Gastroesophageal sphincter (tissue), 4 donors: ENCODE measurements around the gene APOB. TPM values are rescaled to one million over a fixed set of nuclear protein-coding genes. Genes with fewer than 3 reads are reported as not detected.

Experiments
- ATAC-seq: fragments of 150-250 bp; one replicate; pipeline ENCODE4 v1.9.1; 2016; ENCODE audit warnings: mild to moderate bottlenecking, moderate library complexity
- H3K27ac ChIP-seq, 4 donors: fragments of 200-600 bp; sonication (generic) in 3 of 4; 1 replicate in 3 of 4; 2 replicates in 1 of 4; pipeline ENCODE4 v1.5.1; 2016 to 2019
- H3K27me3 ChIP-seq: fragments of 200-600 bp; sonication (generic); one replicate; pipeline ENCODE4 v1.5.1; 2019
- H3K36me3 ChIP-seq, 2 donors: fragments of 200-600 bp; sonication (generic); one replicate each; pipeline ENCODE4 v1.5.1; 2019; ENCODE audit warnings: control low read depth in 1 of 2
- H3K4me1 ChIP-seq, 3 donors: fragments of 200-600 bp; sonication (generic); 1 replicate in 2 of 3; 2 replicates in 1 of 3; pipeline ENCODE4 v1.5.1; 2016 to 2019; ENCODE audit warnings: control low read depth in 2 of 3
- H3K4me3 ChIP-seq, 2 donors: fragments of 200-600 bp; sonication (generic); one replicate each; pipeline ENCODE4 v1.5.1; 2019; ENCODE audit warnings: mild to moderate bottlenecking in 1 of 2, moderate library complexity in 1 of 2
- H3K9me3 ChIP-seq, 3 donors: fragments of 200-600 bp; sonication (generic); one replicate each; pipeline ENCODE4 v1.5.1; 2017 to 2019; ENCODE audit warnings: control low read depth in 2 of 3
- EP300 ChIP-seq: sonication (generic); formaldehyde crosslinking; IDR thresholded peaks from one replicate; pipeline ENCODE4 v1.6.1; 2017; ENCODE audit warnings: antibody characterized with exemption, mild to moderate bottlenecking
- POLR2A ChIP-seq, 2 donors: fragments of 450-650 bp; IDR thresholded peaks; one replicate each; pipeline ENCODE4 v1.6.1; 2017; ENCODE audit warnings: antibody characterized with exemption in 2 of 2, mild to moderate bottlenecking in 2 of 2, moderate library complexity in 1 of 2
- POLR2AphosphoS5 ChIP-seq: sonication (generic); formaldehyde crosslinking; IDR thresholded peaks from one replicate; pipeline ENCODE4 v1.6.1; 2017; ENCODE audit warnings: antibody characterized with exemption
- WGBS, 2 donors: methylation state at CpG; one replicate each; pipeline ENCODE4 v1.1.5; 2018; ENCODE audit warnings: low coverage in 1 of 2; 5-methylcytosine and 5-hydroxymethylcytosine counted together
- total RNA-seq, 4 donors: library from RNA; depleted of rRNA; stranded (reverse); fragments of >200 nt; gene quantifications; one replicate each; pipeline ENCODE4 v1.1.0, GENCODE V29; 2016
- TF ChIP-seq, protein P1 (sequence below), 4 experiments: fragments of 200-600 bp in 2 of 4; fragments of 450-650 bp in 2 of 4; sonication (generic) in 1 of 4; IDR thresholded peaks; one replicate each; pipeline ENCODE4 v1.5.1; 2017 to 2019; ENCODE audit warnings: antibody characterized with exemption in 4 of 4, mild to moderate bottlenecking in 2 of 4, moderate library complexity in 2 of 4

The APOB gene
- total RNA-seq, 4 donors from 2014 or later: 1.2 to 7.8 (median 2.8) TPM

DNA sequence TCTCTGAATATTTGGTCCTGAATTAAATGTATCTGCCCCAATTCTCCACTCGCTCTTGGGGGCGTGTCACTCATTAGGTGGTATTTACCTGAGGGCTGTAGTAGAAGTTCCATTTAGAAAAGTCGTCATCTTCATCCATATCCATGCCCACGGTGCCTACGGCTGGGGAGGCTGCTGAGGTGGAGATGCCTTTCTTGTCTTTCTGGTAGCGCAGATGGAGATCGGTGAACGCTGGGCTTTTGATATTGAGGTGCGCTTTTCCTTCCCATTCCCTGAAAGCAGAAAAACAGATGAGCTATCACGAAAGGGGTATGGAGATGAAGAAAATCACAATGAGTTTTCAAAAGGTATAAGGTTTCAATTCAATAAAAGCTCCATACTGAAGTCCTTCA is 39.7 kb downstream of the APOB start:
- H3K9me3 ChIP-seq: no peaks in the 10 kb centered on the region
- no peaks in the 10 kb centered on the region for H3K4me1 ChIP-seq
- 92 to 93% methylated on average over 6 to 9 of the region's 10 CpGs for WGBS, 2 donors
- TF ChIP-seq POLR2AphosphoS5 (no peak), POLR2A (IDR thresholded peaks at IDR 0.05) (no peak), EP300 (no peak)
- TF ChIP-seq, protein P1, sequence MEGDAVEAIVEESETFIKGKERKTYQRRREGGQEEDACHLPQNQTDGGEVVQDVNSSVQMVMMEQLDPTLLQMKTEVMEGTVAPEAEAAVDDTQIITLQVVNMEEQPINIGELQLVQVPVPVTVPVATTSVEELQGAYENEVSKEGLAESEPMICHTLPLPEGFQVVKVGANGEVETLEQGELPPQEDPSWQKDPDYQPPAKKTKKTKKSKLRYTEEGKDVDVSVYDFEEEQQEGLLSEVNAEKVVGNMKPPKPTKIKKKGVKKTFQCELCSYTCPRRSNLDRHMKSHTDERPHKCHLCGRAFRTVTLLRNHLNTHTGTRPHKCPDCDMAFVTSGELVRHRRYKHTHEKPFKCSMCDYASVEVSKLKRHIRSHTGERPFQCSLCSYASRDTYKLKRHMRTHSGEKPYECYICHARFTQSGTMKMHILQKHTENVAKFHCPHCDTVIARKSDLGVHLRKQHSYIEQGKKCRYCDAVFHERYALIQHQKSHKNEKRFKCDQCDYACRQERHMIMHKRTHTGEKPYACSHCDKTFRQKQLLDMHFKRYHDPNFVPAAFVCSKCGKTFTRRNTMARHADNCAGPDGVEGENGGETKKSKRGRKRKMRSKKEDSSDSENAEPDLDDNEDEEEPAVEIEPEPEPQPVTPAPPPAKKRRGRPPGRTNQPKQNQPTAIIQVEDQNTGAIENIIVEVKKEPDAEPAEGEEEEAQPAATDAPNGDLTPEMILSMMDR (IDR thresholded peaks at IDR 0.05): no peak
- H3K4me3 ChIP-seq: no peak overlapping the region
- no peak for ATAC-seq
- no peak overlapping the region for H3K27ac ChIP-seq
- no peaks in the 10 kb centered on the region for H3K27me3 ChIP-seq
- H3K36me3 ChIP-seq: no peaks in the 10 kb centered on the region

DNA sequence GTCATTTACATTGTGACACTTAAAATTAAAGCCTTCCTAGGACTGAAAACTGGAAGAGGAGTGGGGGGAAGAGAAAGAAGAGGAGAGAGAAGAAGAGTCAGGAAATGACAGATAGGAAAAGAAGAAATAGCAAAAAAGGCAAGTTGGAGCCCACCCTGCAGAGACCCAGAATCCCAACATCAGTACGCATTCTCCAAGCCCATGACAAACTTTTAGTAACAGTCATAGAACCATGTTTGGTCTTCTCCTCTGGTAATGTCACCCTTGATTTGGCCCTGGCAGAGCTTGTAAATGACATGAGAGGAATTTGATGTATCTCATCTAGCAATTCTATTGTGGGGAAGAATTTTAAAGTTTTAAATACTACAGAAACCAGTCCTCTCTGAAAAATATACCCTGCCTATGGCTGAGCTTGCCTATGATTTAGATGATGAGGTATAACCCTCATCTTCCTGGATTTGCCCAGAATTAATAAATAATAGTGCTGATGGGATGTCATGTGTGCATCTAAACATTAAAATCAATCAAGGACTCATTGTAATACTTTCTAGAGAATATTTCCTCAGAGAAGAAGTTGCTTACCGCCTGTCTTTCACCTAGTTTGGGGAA is 40.2 kb downstream of the APOB start:
- H3K36me3 ChIP-seq: no peaks in the 10 kb centered on the region
- no peak for TF ChIP-seq POLR2A (IDR thresholded peaks at IDR 0.05)
- no peak for TF ChIP-seq POLR2AphosphoS5
- TF ChIP-seq, protein P1 (IDR thresholded peaks at IDR 0.05): no peak
- TF ChIP-seq EP300: no peak

DNA sequence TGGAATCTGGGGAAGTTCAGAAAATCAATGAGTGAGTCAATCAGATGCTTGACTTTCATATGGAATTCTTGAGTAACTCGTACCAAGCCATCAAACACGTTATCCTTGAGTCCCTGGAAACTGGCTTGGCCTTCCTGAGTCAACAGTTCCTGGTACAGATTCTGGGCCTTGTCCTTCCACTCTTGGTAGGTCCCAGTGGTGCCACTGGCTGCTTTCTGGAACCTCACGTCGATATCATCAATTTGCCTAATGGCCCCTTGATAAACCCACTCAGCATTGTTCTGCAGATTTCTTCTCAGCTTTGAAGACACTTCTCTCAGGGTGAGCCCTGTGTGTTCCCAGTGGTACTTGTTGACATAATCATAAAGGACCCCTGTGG is 41.1 kb downstream of the APOB start:
- ATAC-seq: no peak
- H3K4me3 ChIP-seq: no peak overlapping the region
- TF ChIP-seq POLR2A (IDR thresholded peaks at IDR 0.05): no peak
- TF ChIP-seq, protein P1 (IDR thresholded peaks at IDR 0.05): no peak
- TF ChIP-seq POLR2AphosphoS5: no peak
- TF ChIP-seq EP300: no peak
- no peaks in the 10 kb centered on the region for H3K27me3 ChIP-seq
- no peak overlapping the region for H3K27ac ChIP-seq
- WGBS, 2 donors: 92 to 93% methylated on average over 4 of the region's 4 CpGs
- no peaks in the 10 kb centered on the region for H3K9me3 ChIP-seq
- H3K4me1 ChIP-seq: no peaks in the 10 kb centered on the region
- H3K36me3 ChIP-seq: no peaks in the 10 kb centered on the region

More for the DNA sequence above, 40.2 kb downstream of the APOB start:
- H3K27me3 ChIP-seq: no peaks in the 10 kb centered on the region
- H3K4me3 ChIP-seq: no peak overlapping the region
- no peaks in the 10 kb centered on the region for H3K4me1 ChIP-seq
- 86 to 100% methylated on average over 2 of the region's 2 CpGs for WGBS, 2 donors
- no peaks in the 10 kb centered on the region for H3K9me3 ChIP-seq
- no peak overlapping the region for H3K27ac ChIP-seq
- no peak for ATAC-seq

DNA sequence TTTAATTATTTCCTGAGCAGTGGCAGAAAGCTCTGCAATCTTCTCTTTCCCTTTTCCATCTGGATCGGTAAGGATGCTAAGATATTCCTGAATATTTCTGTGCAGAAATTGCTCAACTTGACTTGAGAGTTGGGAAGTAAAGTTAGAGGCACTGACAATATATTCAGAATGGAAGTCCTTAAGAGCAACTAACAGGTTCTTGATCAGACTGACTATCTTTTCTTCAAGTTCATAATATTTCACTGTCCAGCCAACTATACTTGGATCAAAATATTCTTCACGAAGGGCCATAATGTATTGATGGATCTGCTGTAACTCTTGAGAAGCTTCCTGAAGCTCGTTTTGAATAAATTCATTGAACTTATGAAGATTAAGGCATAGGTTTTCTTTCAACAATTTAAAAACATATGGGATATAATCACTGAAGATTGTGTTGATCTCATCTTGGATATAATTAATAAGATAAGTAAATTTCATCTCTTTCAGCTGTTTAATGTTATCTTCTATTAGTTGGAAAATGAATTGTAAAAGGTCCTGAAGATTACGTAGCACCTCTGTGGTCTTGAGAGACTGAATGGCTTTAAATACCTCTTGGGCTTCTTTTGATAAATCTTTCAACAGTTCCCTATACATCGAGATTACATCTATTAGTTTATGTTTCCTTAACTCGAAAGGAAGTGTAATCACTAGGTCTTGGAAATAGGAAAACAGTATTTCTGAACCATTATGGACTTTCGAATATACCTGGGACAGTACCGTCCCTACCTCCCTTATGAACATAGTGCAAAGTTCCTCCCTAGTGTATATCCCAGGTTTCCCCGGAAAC is 41.7 kb downstream of the APOB start:
- Histone ChIP-seq H3K27me3 (no peaks in the 10 kb centered on the region), H3K4me1 (no peaks in the 10 kb centered on the region), H3K36me3 (no peaks in the 10 kb centered on the region), H3K9me3 (no peaks in the 10 kb centered on the region), H3K27ac (no peak overlapping the region), H3K4me3 (no peak overlapping the region)
- 80 to 94% methylated on average over 8 to 9 of the region's 9 CpGs for WGBS, 2 donors
- TF ChIP-seq, protein P1 (IDR thresholded peaks at IDR 0.05): no peak
- TF ChIP-seq POLR2AphosphoS5: no peak
- TF ChIP-seq POLR2A (IDR thresholded peaks at IDR 0.05): no peak
- TF ChIP-seq EP300: no peak
- ATAC-seq: no peak
